AG10803 (cell line): ENCODE results near the gene ENPP7.
A peak's percentile ranks its signal among the peaks of the same experiment; 100 is the strongest.

Experiments used
- DNase-seq: peaks from one replicate; pipeline ENCODE4 v3.0.0; 2010; ENCODE audit warnings: low read depth
- H3K4me3 ChIP-seq: 2 replicates; pipeline ENCODE4 v1.5.1; 2011; ENCODE audit warnings: mild to moderate bottlenecking, low read length, control low read depth
- CTCF ChIP-seq: conservative IDR thresholded peaks from 2 replicates; pipeline ENCODE4 v1.5.1; 2011; ENCODE audit warnings: mild to moderate bottlenecking, low read length, control low read depth, inconsistent platforms

Gene ENPP7

GRCh38 chr17:79743614-79744013 lies 12.9 kb downstream of the ENPP7 start:
- DNase-seq: no peak
- no peak for TF ChIP-seq CTCF
- no peak overlapping the region for H3K4me3 ChIP-seq

DNA sequence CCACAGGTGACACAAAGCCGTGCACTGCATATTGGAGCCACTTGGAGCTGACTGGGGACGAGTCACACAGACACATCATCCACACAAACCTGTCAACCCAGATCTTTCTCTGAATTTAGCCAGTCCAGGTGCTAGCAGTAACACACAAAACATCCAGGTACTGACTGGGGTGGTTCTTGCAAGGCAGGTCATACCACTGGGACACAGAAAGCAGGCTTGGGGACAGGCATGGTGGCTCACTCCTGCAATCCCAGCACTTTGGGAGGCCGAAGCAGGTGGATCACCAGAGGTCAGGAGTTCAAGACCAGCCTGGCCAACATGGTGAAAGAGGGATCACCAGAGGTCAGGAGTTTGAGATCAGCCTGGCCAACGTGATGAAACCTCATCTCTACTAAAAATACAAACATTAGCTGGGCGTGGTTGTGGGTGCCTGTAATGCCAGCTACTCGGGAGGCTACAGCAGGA lies 14.9 kb downstream of the ENPP7 start:
- TF ChIP-seq CTCF: no peak
- DNase-seq: no peak
- no peak overlapping the region for H3K4me3 ChIP-seq

DNA sequence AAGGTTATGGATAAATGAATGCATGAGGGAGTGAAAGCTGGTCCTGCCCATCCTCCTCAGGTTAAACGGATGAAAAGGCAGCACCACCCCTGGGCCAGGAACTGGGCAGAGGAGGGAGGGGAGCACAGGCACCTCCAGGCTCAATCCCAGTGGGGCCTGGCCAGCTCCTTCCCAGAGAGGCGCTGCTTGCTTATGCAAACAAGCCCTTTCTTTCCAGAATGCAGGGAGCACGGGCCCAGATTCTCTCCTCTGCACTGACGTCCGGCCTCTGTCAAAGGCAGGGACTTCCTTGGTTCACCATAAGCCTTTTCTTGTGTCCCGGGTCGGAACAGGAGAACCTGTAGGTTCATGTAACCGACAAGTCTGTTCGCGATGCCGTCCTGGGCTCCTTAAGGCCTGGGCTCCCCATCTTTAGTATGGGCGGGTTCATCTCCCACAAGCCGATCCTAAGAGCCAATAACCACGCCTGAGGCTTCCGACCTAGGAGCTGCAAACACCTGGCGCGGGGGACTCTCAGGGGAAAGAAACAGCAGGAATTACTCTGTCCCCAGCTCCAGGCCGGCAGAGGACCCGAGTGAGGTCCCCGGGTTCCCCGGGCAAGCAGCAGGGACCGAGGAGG lies 16.3 kb downstream of the ENPP7 start:
- TF ChIP-seq CTCF: no peak
- no peak for DNase-seq
- no peak overlapping the region for H3K4me3 ChIP-seq

GRCh38 chr17:79747508-79748294 lies 17.0 kb downstream of the ENPP7 start:
- no peak for DNase-seq
- no peak overlapping the region for H3K4me3 ChIP-seq
- no peak for TF ChIP-seq CTCF

DNA sequence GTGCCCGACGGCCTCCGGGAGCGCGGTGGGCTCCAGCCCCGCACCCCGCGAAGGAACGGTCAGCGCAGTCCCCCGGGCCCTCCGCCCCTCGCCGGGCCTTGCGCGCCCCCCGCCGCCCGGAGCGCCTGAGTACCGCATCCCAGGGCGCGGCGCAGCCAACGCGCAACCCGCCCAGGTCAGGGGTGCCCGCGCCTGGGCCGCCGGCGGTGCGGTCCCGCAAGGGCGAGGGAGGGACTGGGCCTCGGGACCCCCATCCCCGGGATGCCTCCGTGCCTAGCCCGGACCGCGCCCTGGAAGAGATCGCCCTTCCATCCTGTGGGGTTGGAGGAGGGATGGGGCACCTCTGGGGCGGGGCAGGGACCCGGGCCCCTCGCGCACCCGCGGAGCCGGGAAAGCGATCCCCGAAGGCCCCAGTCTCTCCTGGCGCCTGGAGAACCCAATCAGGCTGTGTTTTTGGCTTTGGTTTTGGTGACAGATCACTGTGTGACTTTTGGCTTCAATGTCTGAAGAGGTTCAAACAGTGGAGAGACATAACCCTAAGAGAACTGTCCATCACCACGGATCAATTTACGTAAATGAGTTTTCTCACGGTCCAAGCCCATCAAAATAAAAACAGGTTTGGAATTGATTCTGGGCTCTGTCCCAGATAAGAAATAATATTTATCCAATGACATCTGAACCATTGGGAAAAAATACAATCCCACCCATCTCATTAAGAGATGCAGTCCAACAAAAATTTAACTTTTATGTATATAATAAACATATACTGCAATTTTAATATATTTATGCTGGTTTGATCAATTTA lies 17.8 kb downstream of the ENPP7 start:
- no peak for DNase-seq

DNA sequence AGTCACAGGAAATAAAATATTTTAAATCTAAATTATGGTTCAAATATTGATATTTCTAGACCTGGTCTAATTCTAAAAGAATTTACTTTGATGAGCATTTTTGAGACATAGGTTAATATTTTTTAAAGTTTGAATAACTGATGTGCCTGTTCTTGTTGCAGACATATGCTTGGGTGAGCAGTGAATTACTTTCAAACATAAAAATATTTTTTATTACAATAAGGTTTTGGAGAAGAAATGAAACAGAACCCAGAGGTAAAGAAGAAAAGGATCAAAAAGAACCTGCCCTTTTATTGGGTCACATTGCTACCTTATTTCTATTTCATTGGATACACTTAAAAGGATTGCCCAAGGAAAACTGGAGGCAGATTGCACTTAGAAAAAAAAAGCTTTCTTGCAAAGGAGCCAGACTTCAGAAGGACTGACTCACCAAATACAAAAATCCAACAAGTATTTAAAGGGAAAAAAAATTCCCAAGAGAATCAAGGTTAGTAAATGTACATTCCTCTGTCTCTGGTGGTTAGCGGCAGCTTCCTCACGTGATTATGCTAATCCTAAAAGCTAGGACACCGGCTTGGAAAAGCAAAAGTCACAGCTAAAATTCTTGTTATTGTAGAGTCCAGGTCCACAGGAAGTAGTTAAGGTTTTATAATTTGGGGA lies 18.5 kb downstream of the ENPP7 start:
- no peak for TF ChIP-seq CTCF

More for the DNA sequence above, 17.8 kb downstream of the ENPP7 start:
- H3K4me3 ChIP-seq: no peak overlapping the region
- no peak for TF ChIP-seq CTCF

More for the DNA sequence above, 18.5 kb downstream of the ENPP7 start:
- DNase-seq: peak; percentile 79
- no peak overlapping the region for H3K4me3 ChIP-seq
